HL-60 (cell line): ENCODE data around the gene HSPA12B.

Experiments used
- DNase-seq, 2 experiments: peaks; one replicate each; pipeline ENCODE4 v3.0.0-alpha.2; 2010 to 2020; ENCODE audit warnings: low read depth in 1 of 2, low spot score in 1 of 2
- H3K27ac ChIP-seq: fragments of 250-450 bp; sonication (Bioruptor Pico); replicated peaks from 2 replicates; pipeline ENCODE4 v1.5.1; 2020; ENCODE audit warnings: mild to moderate bottlenecking, moderate library complexity
- H3K27me3 ChIP-seq: fragments of 250-450 bp; sonication (Bioruptor Pico); 2 replicates; pipeline ENCODE4 v1.5.1; 2021; ENCODE audit warnings: mild to moderate bottlenecking, moderate library complexity; ENCODE audit not compliant: insufficient read depth, poor library complexity, severe bottlenecking
- H3K4me3 ChIP-seq: replicated peaks from 2 replicates; pipeline ENCODE4 v1.5.1; 2011; ENCODE audit warnings: mild to moderate bottlenecking, control low read depth, low read length; ENCODE audit not compliant: insufficient read depth
- GABPA ChIP-seq: IDR thresholded peaks from 2 replicates; pipeline ENCODE4 v1.6.1; 2012; ENCODE audit warnings: low read depth
- POLR2AphosphoS5 ChIP-seq: IDR thresholded peaks from 2 replicates; pipeline ENCODE4 v1.6.1; 2012; ENCODE audit warnings: low read depth
- REST ChIP-seq: IDR thresholded peaks from 2 replicates; pipeline ENCODE4 v1.6.1; 2012; ENCODE audit warnings: low read depth; ENCODE audit not compliant: insufficient replicate concordance
- SPI1 ChIP-seq: IDR thresholded peaks from 2 replicates; pipeline ENCODE4 v1.6.1; 2012; ENCODE audit warnings: low read depth, mild to moderate bottlenecking, borderline replicate concordance
- TF ChIP-seq, protein P1 (sequence below): IDR thresholded peaks from one replicate; pipeline ENCODE4 v1.5.1; 2011; ENCODE audit warnings: low read length, control low read depth, inconsistent platforms; ENCODE audit not compliant: insufficient read depth

Gene HSPA12B

GRCh38 chr20:3705491-3705969 lies 27.0 kb upstream of the HSPA12B start:
- H3K27me3 ChIP-seq: no peaks in the 10 kb centered on the region
- TF ChIP-seq REST: no peak
- no peak overlapping the region for H3K27ac ChIP-seq
- H3K4me3 ChIP-seq: no peak overlapping the region
- DNase-seq: no peak

- DNase-seq: no peak
- TF ChIP-seq REST (no peak), SPI1 (no peak)
- H3K27me3 ChIP-seq: no peaks in the 10 kb centered on the region
- no peak overlapping the region for H3K27ac ChIP-seq
- H3K4me3 ChIP-seq: no peak overlapping the region
Measured at GRCh38 chr20:3705970-3706739, 26.3 kb upstream of the HSPA12B start.

GRCh38 chr20:3706774-3707507 lies 25.5 kb upstream of the HSPA12B start:
- no peak overlapping the region for H3K4me3 ChIP-seq
- TF ChIP-seq, protein P1, sequence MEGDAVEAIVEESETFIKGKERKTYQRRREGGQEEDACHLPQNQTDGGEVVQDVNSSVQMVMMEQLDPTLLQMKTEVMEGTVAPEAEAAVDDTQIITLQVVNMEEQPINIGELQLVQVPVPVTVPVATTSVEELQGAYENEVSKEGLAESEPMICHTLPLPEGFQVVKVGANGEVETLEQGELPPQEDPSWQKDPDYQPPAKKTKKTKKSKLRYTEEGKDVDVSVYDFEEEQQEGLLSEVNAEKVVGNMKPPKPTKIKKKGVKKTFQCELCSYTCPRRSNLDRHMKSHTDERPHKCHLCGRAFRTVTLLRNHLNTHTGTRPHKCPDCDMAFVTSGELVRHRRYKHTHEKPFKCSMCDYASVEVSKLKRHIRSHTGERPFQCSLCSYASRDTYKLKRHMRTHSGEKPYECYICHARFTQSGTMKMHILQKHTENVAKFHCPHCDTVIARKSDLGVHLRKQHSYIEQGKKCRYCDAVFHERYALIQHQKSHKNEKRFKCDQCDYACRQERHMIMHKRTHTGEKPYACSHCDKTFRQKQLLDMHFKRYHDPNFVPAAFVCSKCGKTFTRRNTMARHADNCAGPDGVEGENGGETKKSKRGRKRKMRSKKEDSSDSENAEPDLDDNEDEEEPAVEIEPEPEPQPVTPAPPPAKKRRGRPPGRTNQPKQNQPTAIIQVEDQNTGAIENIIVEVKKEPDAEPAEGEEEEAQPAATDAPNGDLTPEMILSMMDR: no peak
- TF ChIP-seq SPI1: no peak
- no peak overlapping the region for H3K27ac ChIP-seq
- no peak for DNase-seq
- H3K27me3 ChIP-seq: no peaks in the 10 kb centered on the region

DNA sequence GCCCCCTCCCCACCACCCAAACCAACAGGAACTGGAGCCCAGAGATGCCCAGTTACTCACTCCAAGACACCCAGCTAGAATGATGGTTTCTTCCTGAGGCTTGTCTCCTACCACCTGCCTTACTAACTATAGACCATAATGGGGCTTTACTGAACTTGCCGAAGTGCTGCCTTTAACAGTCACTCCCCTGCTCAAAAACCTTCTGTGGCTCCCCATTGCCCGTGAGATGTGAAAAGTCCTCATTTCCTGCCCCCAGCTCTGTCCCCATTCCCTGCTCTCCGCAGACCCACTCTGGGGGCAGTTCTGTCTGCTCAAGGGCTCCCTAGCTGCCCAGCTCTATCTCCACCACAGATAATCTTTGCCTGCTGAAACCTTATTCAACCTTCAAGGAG lies 25.0 kb upstream of the HSPA12B start:
- DNase-seq: no peak
- TF ChIP-seq GABPA (no peak), POLR2AphosphoS5 (no peak), REST (no peak), SPI1 (no peak)
- TF ChIP-seq, protein P1: no peak
- Histone ChIP-seq H3K27me3 (no peaks in the 10 kb centered on the region), H3K4me3 (no peak overlapping the region), H3K27ac (no peak overlapping the region)
